GM20431 (cell line): Measurements from ENCODE around the gene UIMC1.

Source experiments
- in situ Hi-C: fragments of 300-500 bp; cut with MseI, MboI; formaldehyde crosslinking; loops from one replicate; pipeline ENCODE4 v1.15.0; 2020; ENCODE audit warnings: low sequenced_read_pairs; ENCODE audit not compliant: unreplicated experiment

Gene UIMC1

GRCh38 chr5:176889321-176890280 lies 117.0 kb downstream of the UIMC1 start:
- in situ Hi-C loops = no loop called here

- in situ Hi-C loops = no loop called here
Measured at GRCh38 chr5:176888865-176889165, 117.8 kb downstream of the UIMC1 start.

DNA sequence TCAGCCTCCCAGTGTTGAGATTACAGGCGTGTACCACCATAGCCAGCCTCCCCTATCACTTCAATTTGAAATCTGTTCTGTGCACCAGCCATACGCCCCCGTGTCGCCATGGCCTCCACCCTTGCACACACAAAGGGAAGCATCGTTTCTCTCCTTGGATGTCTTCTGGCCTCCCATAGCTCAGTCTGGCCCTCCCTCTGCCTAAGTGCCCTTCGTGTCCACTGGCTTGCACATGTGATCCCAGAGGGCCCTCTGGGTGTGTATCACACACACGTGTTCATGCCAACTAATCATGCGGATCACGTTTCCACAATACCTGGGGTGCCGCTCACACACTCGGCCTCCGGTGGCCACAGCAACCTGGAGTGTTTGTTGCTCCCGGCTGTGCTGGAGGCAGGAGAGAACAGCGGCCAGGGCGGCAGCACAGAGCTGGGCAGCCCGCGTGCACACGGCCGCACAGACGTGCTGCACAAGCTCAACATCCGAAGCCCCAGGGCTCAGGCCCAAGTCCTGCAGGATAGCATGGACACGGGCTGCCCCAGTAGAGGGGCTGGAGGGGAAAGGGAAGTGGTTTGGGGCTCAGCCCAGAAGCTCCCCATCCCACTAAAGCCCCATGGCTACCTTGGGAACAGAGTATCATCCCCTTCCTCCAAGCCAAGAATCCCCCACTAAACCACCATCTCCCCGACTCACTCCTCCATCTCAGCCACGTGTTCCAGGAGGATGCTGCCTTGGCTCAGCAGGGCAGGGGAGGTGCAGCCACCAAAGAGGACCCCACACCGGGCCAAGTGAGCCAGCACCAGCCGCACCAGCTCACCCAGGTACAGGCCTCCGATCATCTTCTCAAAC lies 118.3 kb downstream of the UIMC1 start:
- in situ Hi-C loops = no loop called here

GRCh38 chr5:176887252-176887849 lies 119.2 kb downstream of the UIMC1 start:
- in situ Hi-C loops = no loop called here

DNA sequence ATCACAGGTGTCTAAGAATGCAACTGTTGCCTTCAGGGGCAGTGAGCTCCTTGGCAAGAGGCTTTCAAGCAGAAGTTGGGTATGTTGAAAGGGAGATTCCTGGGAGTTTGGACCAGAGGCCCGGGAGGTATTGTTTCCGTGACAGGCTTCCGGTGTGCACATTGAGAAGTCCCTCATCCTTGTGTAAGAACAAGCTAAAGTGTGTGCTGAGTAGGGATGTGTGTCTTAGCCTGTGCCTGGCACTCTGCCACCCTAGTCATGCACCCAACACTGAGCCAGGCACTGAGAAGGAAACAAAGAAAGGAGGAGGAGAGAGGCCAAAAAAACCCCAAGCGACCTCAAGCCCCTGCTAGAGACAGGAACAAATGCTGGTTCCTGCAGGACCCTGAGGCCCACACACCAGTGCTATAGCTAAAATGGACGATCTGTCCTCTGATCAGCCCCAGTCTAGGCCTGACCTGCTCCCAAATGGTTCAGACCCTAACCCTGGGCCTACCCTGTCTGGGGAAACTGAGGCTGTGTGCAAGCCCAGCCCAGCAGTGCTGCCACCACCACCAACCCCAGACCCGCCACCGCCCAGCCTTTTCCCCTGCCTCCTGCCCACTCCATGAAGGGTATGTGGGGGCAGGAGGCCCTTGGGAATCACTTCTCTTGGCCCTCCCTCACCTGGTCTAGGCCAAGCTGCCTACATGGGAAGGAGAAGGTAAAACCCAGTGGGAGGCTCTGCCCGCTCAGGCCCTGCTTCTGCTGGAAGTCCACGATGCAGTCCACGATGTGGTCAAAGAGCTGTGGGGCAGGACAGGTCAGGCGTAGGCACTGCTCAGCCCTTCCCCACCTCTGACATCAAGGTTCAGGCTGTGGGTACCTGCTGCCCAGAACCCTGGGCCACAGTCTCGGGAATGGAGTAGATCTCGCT lies 120.0 kb downstream of the UIMC1 start:
- in situ Hi-C loops = no loop called here

GRCh38 chr5:176884571-176884890 lies 122.0 kb downstream of the UIMC1 start:
- in situ Hi-C loops = no loop called here

GRCh38 chr5:176883700-176884570 lies 122.6 kb downstream of the UIMC1 start:
- in situ Hi-C loops = no loop called here

DNA sequence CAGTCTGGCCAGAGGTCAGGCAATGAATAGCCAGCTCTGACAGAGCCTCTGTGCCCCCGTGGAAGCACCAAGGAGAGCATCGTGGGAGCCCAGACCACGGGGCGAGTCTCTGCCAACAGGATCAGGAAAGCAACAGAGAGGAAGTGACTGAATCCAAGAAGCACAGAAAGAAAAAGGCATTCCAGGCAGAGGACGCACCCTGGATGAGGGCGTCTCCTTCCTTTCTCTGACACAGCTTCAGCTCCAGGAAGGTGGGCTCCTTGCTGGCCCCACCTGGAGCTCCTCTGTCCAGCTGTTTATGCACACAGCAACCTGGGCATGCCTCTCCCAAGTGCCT lies 124.0 kb downstream of the UIMC1 start:
- in situ Hi-C loops = no loop called here

- in situ Hi-C loops = no loop called here
Measured at GRCh38 chr5:176881816-176882566, 124.6 kb downstream of the UIMC1 start.

DNA sequence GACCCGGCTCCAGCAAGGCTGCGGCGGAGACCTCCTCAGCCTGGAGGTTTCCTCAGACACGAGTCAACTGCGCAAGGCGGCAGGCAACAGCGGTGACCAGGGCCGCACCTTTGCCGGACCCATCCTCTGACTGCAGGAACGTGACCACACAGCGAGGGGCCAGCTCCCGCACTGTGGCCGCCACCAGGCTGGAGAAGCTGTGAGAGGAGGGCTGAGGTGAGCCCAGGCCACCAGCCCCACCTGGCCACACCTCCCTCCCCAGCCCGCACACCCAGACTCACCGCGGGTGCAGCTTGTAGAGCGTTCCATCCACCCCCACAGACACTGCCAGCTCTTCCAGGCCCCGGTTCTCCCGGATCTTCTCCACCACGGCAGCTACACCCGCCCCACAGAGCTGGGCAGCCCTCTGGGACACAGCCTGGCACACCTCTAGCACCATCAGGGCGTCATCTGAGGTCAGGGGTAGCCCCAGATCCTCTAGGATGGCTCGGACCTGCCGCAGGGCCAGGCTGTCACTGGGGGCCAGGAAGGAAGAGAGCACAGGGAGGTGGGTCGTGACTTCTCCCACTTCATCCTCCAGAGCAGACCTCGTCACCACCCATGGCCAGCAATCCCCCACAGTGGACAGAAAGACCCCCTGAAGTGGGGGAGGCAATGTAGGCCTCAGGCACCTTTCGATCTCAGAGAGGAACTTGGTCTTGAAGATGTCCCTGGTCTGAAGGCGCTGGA lies 125.4 kb downstream of the UIMC1 start:
- in situ Hi-C loops = no loop called here

GRCh38 chr5:176880366-176881020 lies 126.1 kb downstream of the UIMC1 start:
- in situ Hi-C loops = no loop called here

DNA sequence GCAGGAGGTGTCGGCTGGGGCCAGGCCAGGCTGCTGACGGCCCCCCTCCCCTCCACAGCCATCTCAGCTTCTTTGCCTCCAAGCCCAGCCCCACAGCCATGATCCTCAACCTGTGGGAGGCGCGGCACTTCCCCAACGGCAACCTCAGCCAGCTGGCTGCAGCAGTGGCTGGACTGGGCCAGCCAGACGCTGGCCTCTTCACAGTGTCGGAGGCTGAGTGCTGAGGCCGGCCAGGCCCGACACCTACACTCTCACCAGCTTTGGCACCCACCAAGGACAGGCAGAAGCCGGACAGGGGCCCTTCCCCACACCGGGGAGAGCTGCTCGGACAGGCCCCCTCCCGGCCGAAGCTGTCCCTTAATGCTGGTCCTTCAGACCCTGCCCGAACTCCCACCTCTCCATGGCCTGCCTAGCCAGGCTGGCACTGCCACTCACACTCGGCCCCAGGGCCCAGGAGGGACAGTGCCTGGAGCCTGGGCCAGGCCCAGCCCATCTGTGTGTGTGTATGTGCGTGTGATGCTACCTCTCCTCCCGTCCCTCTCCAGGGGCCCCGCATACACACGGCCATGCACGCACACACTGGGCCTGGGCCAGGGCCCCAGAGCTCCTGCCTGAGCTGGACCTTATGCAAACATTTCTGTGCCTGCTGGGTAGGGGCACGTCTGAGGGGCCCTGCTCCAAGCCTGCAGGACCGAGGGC lies 126.8 kb downstream of the UIMC1 start:
- in situ Hi-C loops = no loop called here

DNA sequence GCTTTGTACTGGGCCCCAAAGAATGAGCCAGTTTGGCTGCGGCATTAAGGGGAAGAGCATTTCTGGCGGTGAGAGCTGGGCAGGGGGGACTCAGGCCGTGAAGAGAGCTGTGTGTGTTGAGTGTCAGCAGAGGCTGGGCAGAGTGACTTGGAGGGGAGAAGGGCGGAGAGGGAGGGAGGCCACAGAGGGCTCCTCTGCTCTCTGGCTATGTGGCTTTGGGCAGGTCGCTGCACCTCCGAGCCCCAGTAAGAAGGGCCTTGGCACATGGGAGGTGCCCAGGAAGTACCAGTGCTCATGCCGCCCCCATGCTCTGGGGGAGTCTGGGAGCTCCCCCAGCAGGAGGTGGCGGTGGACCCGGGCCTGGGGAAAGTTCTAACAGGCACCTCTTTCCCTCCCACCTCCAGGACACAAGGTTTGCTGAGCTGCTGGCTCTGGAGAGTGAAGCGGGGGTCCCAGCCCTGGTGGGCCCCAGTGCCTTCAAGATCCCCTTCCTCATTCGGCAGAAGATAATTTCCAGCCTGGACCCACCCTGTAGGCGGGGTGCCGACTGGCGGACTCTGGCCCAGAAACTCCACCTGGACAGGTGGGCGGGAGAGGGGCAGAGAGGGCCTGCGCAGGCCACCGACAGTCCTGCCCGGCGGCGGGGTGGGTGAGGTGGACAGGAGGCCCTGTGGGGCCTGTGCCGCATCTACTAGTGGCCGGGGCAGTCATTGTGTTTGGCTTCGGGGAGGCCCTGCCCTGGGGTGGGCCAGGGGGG lies 127.5 kb downstream of the UIMC1 start:
- in situ Hi-C loops = no loop called here

DNA sequence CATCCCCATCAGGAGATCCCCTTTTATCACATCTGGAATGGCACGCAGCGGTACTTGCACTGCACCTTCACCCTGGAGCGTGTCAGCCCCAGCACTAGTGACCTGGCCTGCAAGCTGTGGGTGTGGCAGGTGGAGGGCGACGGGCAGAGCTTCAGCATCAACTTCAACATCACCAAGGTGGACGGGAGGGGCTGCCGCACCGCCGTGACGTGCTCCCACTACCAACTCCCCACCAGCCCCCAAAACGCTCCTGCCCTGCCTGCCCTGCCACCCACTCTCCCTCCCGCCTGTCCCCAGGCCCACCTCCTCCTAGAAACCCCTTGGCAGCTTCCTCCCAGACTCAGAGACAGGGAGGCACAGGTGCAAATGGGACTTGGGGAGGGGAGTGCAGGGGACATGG lies 128.1 kb downstream of the UIMC1 start:
- in situ Hi-C loops = no loop called here

- in situ Hi-C loops = no loop called here
Measured at GRCh38 chr5:176877793-176878331, 128.7 kb downstream of the UIMC1 start.
